HepG2 (cell line): ENCODE measurements around the gene GTPBP6. TPM values are rescaled to one million over a fixed set of nuclear protein-coding genes. Genes with fewer than 3 reads are reported as not detected.

Experiments
- FOSL1 ChIP-seq: sonication (generic); formaldehyde crosslinking; IDR thresholded peaks from 2 replicates; pipeline ENCODE4 v1.9.0; 2021; ENCODE audit warnings: missing genetic modification reagents, borderline replicate concordance
- HDAC1 ChIP-seq: sonication (generic); formaldehyde crosslinking; IDR thresholded peaks from 2 replicates; pipeline ENCODE4 v1.5.1; 2020; ENCODE audit warnings: mild to moderate bottlenecking, missing genetic modification reagents
- MIXL1 ChIP-seq: IDR thresholded peaks from 2 replicates; pipeline ENCODE4 v1.6.1; 2016
- SRF ChIP-seq: IDR thresholded peaks from 2 replicates; pipeline ENCODE4 v1.6.1; 2011; ENCODE audit warnings: mild to moderate bottlenecking, low read depth, low read length, moderate library complexity
- TOPORS ChIP-seq: sonication (generic); formaldehyde crosslinking; IDR thresholded peaks from 2 replicates; pipeline ENCODE4 v1.8.0; 2023; ENCODE audit warnings: mild to moderate bottlenecking, missing genetic modification reagents
- ZBTB38 ChIP-seq: sonication (generic); formaldehyde crosslinking; IDR thresholded peaks from 2 replicates; pipeline ENCODE4 v1.5.1; 2020; ENCODE audit warnings: mild to moderate bottlenecking, missing genetic modification reagents
- ZNF3 ChIP-seq: IDR thresholded peaks from 2 replicates; pipeline ENCODE4 v1.7.0; 2017; ENCODE audit warnings: inconsistent platforms
- ZNF431 ChIP-seq: sonication (generic); formaldehyde crosslinking; IDR thresholded peaks from 2 replicates; pipeline ENCODE4 v1.9.0; 2022; ENCODE audit warnings: missing genetic modification reagents, low read depth, mild to moderate bottlenecking, borderline replicate concordance
- ZNF547 ChIP-seq: sonication (generic); formaldehyde crosslinking; IDR thresholded peaks from 2 replicates; pipeline ENCODE4 v1.5.1; 2020; ENCODE audit warnings: mild to moderate bottlenecking, missing genetic modification reagents
- ZSCAN12 ChIP-seq: sonication (generic); formaldehyde crosslinking; IDR thresholded peaks from 2 replicates; pipeline ENCODE4 v1.9.0; 2021; ENCODE audit warnings: mild to moderate bottlenecking, missing genetic modification reagents
- ZSCAN20 ChIP-seq: sonication (generic); formaldehyde crosslinking; IDR thresholded peaks from 2 replicates; pipeline ENCODE4 v1.4.0; 2020; ENCODE audit warnings: missing genetic modification reagents, mild to moderate bottlenecking, borderline replicate concordance
- polyA plus RNA-seq, 8 experiments: library from polyadenylated mRNA; depleted of rRNA in 3 of 8; stranded (reverse) in 7 of 8; unstranded in 1 of 8; fragments of >200 nt; fragmentation: Illumina TruSeq in 4 of 8; extraction: Trizol in 4 of 8; gene quantifications; 2 replicates each; pipeline versions ENCODE4 v1.2.1 to v1.2.3, GENCODE V29; 2011 to 2016; ENCODE audit warnings: low read depth in 4 of 8, missing spikeins in 1 of 8, mixed read lengths in 1 of 8; ENCODE audit not compliant: insufficient read depth in 1 of 8
- total RNA-seq, 5 experiments: library from RNA; depleted of rRNA; stranded (reverse); fragments of >200 nt; fragmentation: Illumina TruSeq; extraction: Trizol; gene quantifications; 2 replicates each; pipeline ENCODE4 v1.2.3, GENCODE V29; 2016; ENCODE audit warnings: low read depth in 1 of 5
- TF ChIP-seq, protein P1 (sequence below): sonication (generic); formaldehyde crosslinking; IDR thresholded peaks from 2 replicates; pipeline ENCODE4 v1.4.0; 2020; ENCODE audit warnings: mild to moderate bottlenecking, missing genetic modification reagents
- TF ChIP-seq, protein P2 (sequence below): sonication (generic); formaldehyde crosslinking; IDR thresholded peaks from 2 replicates; pipeline ENCODE4 v1.4.0; 2020; ENCODE audit warnings: missing genetic modification reagents
- TF ChIP-seq, protein P3 (sequence below): sonication (generic); formaldehyde crosslinking; IDR thresholded peaks from 2 replicates; pipeline ENCODE4 v1.8.1; 2023; ENCODE audit warnings: missing genetic modification reagents, mild to moderate bottlenecking, borderline replicate concordance
- TF ChIP-seq, protein P4 (sequence below): sonication (generic); formaldehyde crosslinking; IDR thresholded peaks from 2 replicates; pipeline ENCODE4 v1.5.0; 2020; ENCODE audit warnings: missing genetic modification reagents
- TF ChIP-seq, protein P5 (sequence below): sonication (generic); formaldehyde crosslinking; IDR thresholded peaks from 2 replicates; pipeline ENCODE4 v1.4.0; 2020; ENCODE audit warnings: low read depth, mild to moderate bottlenecking, missing genetic modification reagents
- TF ChIP-seq, protein P6 (sequence below): sonication (generic); formaldehyde crosslinking; IDR thresholded peaks from 2 replicates; pipeline ENCODE4 v1.4.0; 2020; ENCODE audit warnings: missing genetic modification reagents
- TF ChIP-seq, protein P7 (sequence below): fragments of 450-650 bp; IDR thresholded peaks from 2 replicates; pipeline ENCODE4 v1.6.1; 2017; ENCODE audit warnings: mild to moderate bottlenecking

The GTPBP6 gene
- total and polyA plus RNA-seq, 2 of the 13 experiments (the other 11 are each of a cell fraction or from before 2014, with no cell fraction given): 20.2 to 39.6 TPM

DNA sequence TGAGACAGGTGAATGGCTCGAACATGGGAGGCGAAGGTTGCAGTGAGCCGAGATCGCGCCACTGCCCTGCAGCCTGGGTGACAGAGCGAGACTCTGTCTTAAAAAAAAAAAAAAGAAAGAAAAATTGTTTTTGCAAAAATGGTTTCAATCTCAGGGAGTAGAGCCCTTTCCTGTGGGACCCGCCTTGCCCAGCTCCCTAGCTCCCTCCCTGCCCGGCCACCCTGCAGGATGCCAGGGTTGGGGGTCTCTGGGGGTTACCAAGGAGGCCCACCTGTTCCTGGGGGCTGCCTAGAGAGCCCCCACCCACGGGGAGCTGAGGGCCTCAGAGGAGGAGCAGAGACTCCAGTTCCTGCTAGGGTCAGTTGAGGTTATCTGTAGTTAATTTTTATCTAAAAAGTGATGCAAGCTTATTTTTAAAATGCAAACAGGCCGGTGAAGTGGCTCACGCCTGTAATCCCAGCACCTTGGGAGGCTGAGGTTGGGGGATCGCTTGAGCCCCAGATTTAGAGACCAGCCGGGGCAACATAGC is 56.2 kb downstream of the GTPBP6 start (continued):
- TF ChIP-seq, protein P1, sequence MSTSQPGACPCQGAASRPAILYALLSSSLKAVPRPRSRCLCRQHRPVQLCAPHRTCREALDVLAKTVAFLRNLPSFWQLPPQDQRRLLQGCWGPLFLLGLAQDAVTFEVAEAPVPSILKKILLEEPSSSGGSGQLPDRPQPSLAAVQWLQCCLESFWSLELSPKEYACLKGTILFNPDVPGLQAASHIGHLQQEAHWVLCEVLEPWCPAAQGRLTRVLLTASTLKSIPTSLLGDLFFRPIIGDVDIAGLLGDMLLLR (CRISPR knock-in tag): no peak
- TF ChIP-seq, protein P2, sequence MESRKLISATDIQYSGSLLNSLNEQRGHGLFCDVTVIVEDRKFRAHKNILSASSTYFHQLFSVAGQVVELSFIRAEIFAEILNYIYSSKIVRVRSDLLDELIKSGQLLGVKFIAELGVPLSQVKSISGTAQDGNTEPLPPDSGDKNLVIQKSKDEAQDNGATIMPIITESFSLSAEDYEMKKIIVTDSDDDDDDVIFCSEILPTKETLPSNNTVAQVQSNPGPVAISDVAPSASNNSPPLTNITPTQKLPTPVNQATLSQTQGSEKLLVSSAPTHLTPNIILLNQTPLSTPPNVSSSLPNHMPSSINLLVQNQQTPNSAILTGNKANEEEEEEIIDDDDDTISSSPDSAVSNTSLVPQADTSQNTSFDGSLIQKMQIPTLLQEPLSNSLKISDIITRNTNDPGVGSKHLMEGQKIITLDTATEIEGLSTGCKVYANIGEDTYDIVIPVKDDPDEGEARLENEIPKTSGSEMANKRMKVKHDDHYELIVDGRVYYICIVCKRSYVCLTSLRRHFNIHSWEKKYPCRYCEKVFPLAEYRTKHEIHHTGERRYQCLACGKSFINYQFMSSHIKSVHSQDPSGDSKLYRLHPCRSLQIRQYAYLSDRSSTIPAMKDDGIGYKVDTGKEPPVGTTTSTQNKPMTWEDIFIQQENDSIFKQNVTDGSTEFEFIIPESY (CRISPR knock-in tag): no peak
- TF ChIP-seq ZNF547 (CRISPR knock-in tag): no peak
- TF ChIP-seq ZNF431 (CRISPR knock-in tag): no peak
- no peak for TF ChIP-seq ZNF3
- TF ChIP-seq HDAC1 (CRISPR knock-in tag): peak; percentile 63; the same call in 1 of the 2 replicates
- TF ChIP-seq, protein P3, sequence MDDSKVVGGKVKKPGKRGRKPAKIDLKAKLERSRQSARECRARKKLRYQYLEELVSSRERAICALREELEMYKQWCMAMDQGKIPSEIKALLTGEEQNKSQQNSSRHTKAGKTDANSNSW (CRISPR knock-in tag): no peak
- no peak for TF ChIP-seq FOSL1 (CRISPR knock-in tag)
- TF ChIP-seq, protein P4, sequence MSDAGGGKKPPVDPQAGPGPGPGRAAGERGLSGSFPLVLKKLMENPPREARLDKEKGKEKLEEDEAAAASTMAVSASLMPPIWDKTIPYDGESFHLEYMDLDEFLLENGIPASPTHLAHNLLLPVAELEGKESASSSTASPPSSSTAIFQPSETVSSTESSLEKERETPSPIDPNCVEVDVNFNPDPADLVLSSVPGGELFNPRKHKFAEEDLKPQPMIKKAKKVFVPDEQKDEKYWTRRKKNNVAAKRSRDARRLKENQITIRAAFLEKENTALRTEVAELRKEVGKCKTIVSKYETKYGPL: no peak
- TF ChIP-seq SRF: no peak
- TF ChIP-seq ZBTB38: no peak
- TF ChIP-seq TOPORS: no peak
- TF ChIP-seq, protein P5, sequence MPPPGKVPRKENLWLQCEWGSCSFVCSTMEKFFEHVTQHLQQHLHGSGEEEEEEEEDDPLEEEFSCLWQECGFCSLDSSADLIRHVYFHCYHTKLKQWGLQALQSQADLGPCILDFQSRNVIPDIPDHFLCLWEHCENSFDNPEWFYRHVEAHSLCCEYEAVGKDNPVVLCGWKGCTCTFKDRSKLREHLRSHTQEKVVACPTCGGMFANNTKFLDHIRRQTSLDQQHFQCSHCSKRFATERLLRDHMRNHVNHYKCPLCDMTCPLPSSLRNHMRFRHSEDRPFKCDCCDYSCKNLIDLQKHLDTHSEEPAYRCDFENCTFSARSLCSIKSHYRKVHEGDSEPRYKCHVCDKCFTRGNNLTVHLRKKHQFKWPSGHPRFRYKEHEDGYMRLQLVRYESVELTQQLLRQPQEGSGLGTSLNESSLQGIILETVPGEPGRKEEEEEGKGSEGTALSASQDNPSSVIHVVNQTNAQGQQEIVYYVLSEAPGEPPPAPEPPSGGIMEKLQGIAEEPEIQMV (CRISPR knock-in tag): no peak
- no peak for TF ChIP-seq MIXL1 (CRISPR knock-in tag)
- TF ChIP-seq, protein P6, sequence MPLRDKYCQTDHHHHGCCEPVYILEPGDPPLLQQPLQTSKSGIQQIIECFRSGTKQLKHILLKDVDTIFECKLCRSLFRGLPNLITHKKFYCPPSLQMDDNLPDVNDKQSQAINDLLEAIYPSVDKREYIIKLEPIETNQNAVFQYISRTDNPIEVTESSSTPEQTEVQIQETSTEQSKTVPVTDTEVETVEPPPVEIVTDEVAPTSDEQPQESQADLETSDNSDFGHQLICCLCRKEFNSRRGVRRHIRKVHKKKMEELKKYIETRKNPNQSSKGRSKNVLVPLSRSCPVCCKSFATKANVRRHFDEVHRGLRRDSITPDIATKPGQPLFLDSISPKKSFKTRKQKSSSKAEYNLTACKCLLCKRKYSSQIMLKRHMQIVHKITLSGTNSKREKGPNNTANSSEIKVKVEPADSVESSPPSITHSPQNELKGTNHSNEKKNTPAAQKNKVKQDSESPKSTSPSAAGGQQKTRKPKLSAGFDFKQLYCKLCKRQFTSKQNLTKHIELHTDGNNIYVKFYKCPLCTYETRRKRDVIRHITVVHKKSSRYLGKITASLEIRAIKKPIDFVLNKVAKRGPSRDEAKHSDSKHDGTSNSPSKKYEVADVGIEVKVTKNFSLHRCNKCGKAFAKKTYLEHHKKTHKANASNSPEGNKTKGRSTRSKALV (CRISPR knock-in tag): no peak
- TF ChIP-seq ZSCAN12 (CRISPR knock-in tag): no peak
- TF ChIP-seq, protein P7, sequence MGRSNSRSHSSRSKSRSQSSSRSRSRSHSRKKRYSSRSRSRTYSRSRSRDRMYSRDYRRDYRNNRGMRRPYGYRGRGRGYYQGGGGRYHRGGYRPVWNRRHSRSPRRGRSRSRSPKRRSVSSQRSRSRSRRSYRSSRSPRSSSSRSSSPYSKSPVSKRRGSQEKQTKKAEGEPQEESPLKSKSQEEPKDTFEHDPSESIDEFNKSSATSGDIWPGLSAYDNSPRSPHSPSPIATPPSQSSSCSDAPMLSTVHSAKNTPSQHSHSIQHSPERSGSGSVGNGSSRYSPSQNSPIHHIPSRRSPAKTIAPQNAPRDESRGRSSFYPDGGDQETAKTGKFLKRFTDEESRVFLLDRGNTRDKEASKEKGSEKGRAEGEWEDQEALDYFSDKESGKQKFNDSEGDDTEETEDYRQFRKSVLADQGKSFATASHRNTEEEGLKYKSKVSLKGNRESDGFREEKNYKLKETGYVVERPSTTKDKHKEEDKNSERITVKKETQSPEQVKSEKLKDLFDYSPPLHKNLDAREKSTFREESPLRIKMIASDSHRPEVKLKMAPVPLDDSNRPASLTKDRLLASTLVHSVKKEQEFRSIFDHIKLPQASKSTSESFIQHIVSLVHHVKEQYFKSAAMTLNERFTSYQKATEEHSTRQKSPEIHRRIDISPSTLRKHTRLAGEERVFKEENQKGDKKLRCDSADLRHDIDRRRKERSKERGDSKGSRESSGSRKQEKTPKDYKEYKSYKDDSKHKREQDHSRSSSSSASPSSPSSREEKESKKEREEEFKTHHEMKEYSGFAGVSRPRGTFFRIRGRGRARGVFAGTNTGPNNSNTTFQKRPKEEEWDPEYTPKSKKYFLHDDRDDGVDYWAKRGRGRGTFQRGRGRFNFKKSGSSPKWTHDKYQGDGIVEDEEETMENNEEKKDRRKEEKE: no peak
- no peak for TF ChIP-seq ZSCAN20 (CRISPR knock-in tag)
